ENCODE results near the gene SIGLEC9. TPM values are rescaled to one million over a fixed set of nuclear protein-coding genes. Genes with fewer than 3 reads are reported as not detected.

SIGLEC9 gene
- total and polyA plus RNA-seq, 10 of the 15 experiments (the other 5 are each of a cell fraction or from before 2014, with no cell fraction given): 0.10 TPM; not detected in 9

DNA sequence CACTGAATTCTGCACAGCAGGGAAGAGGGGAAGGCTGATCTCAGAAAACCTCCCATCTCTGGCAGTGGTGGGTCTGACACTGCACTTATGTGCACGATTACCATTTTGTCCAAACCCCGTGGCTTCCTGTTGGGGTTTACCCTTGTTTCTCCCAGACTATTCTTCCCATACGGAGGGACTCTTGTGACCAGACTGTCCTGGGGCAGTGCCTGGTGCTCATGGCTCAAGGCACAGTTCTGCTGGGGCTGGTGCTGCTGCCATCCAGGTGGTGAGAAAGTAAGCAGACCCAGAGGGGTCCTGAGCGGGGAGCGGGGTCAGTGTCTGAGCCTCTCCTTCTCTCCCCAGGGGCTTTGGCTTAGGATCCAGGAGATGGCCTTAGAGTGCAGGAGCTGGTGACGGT lies 5.1 kb upstream of the SIGLEC9 start:
- no peak for TF ChIP-seq NFYB (IDR thresholded peaks at IDR 0.05; ENCODE audit: insufficient read depth, low read depth, low read length)
- TF ChIP-seq ESRRA (IDR thresholded peaks at IDR 0.05; ENCODE audit: low read length): no peak
- TF ChIP-seq ZSCAN29 (IDR thresholded peaks at IDR 0.05): no peak
- FAIRE-seq: no peak
- H3K36me3 ChIP-seq (ENCODE audit: control insufficient read depth in 2 of 2, insufficient read depth in 2 of 2, low read length in 1 of 2): no peaks in the 10 kb centered on the region
- ChIA-PET SMC1A (ENCODE audit: uncharacterized antibody, unreplicated experiment) (no interaction called here), RAD21 (ENCODE audit: unreplicated experiment) (no interaction called here), CTCF (no interaction called here), POLR2A (no interaction called here)
- H3K9me3 ChIP-seq (replicated peaks; ENCODE audit: control insufficient read depth, insufficient read depth, low read length): no peaks in the 10 kb centered on the region
- no peak overlapping the region for H2AFZ ChIP-seq (ENCODE audit: control insufficient read depth, low read depth, low read length)
- no peaks in the 10 kb centered on the region for H4K20me1 ChIP-seq (ENCODE audit: control insufficient read depth, insufficient read depth)
- H3K27ac ChIP-seq (ENCODE audit: control insufficient read depth, insufficient read depth): no peak overlapping the region
- no peak overlapping the region for H3K4me2 ChIP-seq (ENCODE audit: control insufficient read depth, insufficient read depth)
- intact Hi-C loops (cut with micrococcal nuclease; ENCODE audit: unreplicated experiment) (no loop called here), in situ Hi-C loops (cut with MboI) (no loop called here)
- H3K4me1 ChIP-seq (ENCODE audit: control insufficient read depth, insufficient read depth, low read length): no peaks in the 10 kb centered on the region; the same call in 1 of the 2 replicates
- no peak overlapping the region for H3K4me3 ChIP-seq
- no peaks in the 10 kb centered on the region for H3K79me2 ChIP-seq (ENCODE audit: control insufficient read depth, insufficient read depth, low read length)
- peaks cover 0 to 3% of the 10 kb centered on the region in 2 experiments; a peak in 2 of 4 replicates for H3K27me3 ChIP-seq (replicated peaks in 1 of 2; ENCODE audit: control insufficient read depth in 2 of 2, insufficient read depth in 2 of 2, low read length in 1 of 2)
- WGBS (ENCODE audit: insufficient coverage, insufficient replicate concordance, low lambda C conversion rate, missing lambda C conversion rate): 29% methylated on average over 6 of the region's 6 CpGs
- ATAC-seq: no peak
- BruUV-seq (replicated peaks): no TSS peak
- H3K9ac ChIP-seq (ENCODE audit: control insufficient read depth, insufficient read depth, low read length): no peak overlapping the region
- no peak for DNase-seq (ENCODE audit: low read depth, low spot score)

DNA sequence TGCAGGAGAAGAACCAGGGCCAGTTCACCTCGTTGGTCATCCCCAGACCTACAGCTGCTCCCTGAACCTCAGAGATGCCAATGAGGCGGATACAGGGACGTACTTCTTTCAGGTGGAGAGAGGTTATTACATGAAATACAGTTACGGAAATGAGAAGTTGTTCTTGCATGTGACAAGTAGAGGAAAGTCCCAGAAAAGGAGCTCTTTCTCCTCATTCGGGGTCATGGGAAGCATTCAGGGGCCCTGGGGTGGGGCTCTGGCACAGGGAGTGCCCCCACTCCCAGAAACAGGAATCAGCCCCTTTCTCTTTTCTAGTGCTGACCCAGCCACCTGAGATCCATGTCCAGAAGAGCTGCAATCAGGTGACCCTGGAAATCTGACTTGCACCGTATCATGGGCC lies 4.5 kb upstream of the SIGLEC9 start:
- in situ Hi-C loops (cut with MboI) (no loop called here), intact Hi-C loops (cut with micrococcal nuclease; ENCODE audit: unreplicated experiment) (no loop called here)
- FAIRE-seq (no peak), ATAC-seq (no peak), DNase-seq (ENCODE audit: low read depth, low spot score) (no peak)
- no peak overlapping the region for H3K4me3 ChIP-seq
- WGBS (ENCODE audit: insufficient coverage, insufficient replicate concordance, low lambda C conversion rate, missing lambda C conversion rate): 37% methylated on average over 6 of the region's 6 CpGs
- ChIA-PET SMC1A (ENCODE audit: uncharacterized antibody, unreplicated experiment) (no interaction called here), RAD21 (ENCODE audit: unreplicated experiment) (no interaction called here), POLR2A (no interaction called here), CTCF (no interaction called here)
- H3K79me2 ChIP-seq (ENCODE audit: control insufficient read depth, insufficient read depth, low read length): no peaks in the 10 kb centered on the region
- no peak overlapping the region for H2AFZ ChIP-seq (ENCODE audit: control insufficient read depth, low read depth, low read length)
- no peaks in the 10 kb centered on the region for H3K9me3 ChIP-seq (replicated peaks; ENCODE audit: control insufficient read depth, insufficient read depth, low read length)
- H4K20me1 ChIP-seq (ENCODE audit: control insufficient read depth, insufficient read depth): no peaks in the 10 kb centered on the region
- TF ChIP-seq GATAD2B (conservative IDR thresholded peaks at IDR 0.05; ENCODE audit: low read depth) (no peak), CBFB (IDR thresholded peaks at IDR 0.05; ENCODE audit: low read depth) (no peak), SUPT20H (IDR thresholded peaks at IDR 0.05; ENCODE audit: borderline replicate concordance, control insufficient read depth, low read depth, low read length) (no peak), ETV6 (conservative IDR thresholded peaks at IDR 0.05 in 1 of 2, IDR thresholded peaks at IDR 0.05 in 1 of 2; ENCODE audit: borderline replicate concordance in 1 of 2, low read depth in 1 of 2) (no peak), KDM1A (IDR thresholded peaks at IDR 0.05; ENCODE audit: borderline replicate concordance) (no peak)
- TF ChIP-seq, protein P1, sequence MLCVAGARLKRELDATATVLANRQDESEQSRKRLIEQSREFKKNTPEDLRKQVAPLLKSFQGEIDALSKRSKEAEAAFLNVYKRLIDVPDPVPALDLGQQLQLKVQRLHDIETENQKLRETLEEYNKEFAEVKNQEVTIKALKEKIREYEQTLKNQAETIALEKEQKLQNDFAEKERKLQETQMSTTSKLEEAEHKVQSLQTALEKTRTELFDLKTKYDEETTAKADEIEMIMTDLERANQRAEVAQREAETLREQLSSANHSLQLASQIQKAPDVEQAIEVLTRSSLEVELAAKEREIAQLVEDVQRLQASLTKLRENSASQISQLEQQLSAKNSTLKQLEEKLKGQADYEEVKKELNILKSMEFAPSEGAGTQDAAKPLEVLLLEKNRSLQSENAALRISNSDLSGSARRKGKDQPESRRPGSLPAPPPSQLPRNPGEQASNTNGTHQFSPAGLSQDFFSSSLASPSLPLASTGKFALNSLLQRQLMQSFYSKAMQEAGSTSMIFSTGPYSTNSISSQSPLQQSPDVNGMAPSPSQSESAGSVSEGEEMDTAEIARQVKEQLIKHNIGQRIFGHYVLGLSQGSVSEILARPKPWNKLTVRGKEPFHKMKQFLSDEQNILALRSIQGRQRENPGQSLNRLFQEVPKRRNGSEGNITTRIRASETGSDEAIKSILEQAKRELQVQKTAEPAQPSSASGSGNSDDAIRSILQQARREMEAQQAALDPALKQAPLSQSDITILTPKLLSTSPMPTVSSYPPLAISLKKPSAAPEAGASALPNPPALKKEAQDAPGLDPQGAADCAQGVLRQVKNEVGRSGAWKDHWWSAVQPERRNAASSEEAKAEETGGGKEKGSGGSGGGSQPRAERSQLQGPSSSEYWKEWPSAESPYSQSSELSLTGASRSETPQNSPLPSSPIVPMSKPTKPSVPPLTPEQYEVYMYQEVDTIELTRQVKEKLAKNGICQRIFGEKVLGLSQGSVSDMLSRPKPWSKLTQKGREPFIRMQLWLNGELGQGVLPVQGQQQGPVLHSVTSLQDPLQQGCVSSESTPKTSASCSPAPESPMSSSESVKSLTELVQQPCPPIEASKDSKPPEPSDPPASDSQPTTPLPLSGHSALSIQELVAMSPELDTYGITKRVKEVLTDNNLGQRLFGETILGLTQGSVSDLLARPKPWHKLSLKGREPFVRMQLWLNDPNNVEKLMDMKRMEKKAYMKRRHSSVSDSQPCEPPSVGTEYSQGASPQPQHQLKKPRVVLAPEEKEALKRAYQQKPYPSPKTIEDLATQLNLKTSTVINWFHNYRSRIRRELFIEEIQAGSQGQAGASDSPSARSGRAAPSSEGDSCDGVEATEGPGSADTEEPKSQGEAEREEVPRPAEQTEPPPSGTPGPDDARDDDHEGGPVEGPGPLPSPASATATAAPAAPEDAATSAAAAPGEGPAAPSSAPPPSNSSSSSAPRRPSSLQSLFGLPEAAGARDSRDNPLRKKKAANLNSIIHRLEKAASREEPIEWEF (IDR thresholded peaks at IDR 0.05; ENCODE audit: insufficient replicate concordance, low read depth, low read length): no peak
- TF ChIP-seq, protein P2, sequence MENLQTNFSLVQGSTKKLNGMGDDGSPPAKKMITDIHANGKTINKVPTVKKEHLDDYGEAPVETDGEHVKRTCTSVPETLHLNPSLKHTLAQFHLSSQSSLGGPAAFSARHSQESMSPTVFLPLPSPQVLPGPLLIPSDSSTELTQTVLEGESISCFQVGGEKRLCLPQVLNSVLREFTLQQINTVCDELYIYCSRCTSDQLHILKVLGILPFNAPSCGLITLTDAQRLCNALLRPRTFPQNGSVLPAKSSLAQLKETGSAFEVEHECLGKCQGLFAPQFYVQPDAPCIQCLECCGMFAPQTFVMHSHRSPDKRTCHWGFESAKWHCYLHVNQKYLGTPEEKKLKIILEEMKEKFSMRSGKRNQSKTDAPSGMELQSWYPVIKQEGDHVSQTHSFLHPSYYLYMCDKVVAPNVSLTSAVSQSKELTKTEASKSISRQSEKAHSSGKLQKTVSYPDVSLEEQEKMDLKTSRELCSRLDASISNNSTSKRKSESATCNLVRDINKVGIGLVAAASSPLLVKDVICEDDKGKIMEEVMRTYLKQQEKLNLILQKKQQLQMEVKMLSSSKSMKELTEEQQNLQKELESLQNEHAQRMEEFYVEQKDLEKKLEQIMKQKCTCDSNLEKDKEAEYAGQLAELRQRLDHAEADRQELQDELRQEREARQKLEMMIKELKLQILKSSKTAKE (IDR thresholded peaks at IDR 0.05; ENCODE audit: low read depth, poor library complexity, severe bottlenecking): no peak
- no peaks in the 10 kb centered on the region; the same call in 1 of the 2 replicates for H3K4me1 ChIP-seq (ENCODE audit: control insufficient read depth, insufficient read depth, low read length)
- no peak overlapping the region for H3K9ac ChIP-seq (ENCODE audit: control insufficient read depth, insufficient read depth, low read length)
- H3K27ac ChIP-seq (ENCODE audit: control insufficient read depth, insufficient read depth): no peak overlapping the region
- H3K4me2 ChIP-seq (ENCODE audit: control insufficient read depth, insufficient read depth): no peak overlapping the region
- no TSS peak for BruUV-seq (replicated peaks)
- peaks cover 0 to 3% of the 10 kb centered on the region in 2 experiments; a peak in 2 of 4 replicates for H3K27me3 ChIP-seq (replicated peaks in 1 of 2; ENCODE audit: control insufficient read depth in 2 of 2, insufficient read depth in 2 of 2, low read length in 1 of 2)
- H3K36me3 ChIP-seq (ENCODE audit: control insufficient read depth in 2 of 2, insufficient read depth in 2 of 2, low read length in 1 of 2): no peaks in the 10 kb centered on the region
